ENCODE results near the gene TMEM178B.

GRCh38 chr7:141119187-141119586 lies 45.3 kb downstream of the TMEM178B start:
- TF ChIP-seq POLR2AphosphoS5 (IDR thresholded peaks at IDR 0.05) (no peak), CTCF (IDR thresholded peaks at IDR 0.05; ENCODE audit: poor library complexity, severe bottlenecking) (no peak), REST (IDR thresholded peaks at IDR 0.05; ENCODE audit: borderline replicate concordance) (no peak), EZH2 (IDR thresholded peaks at IDR 0.05; ENCODE audit: borderline replicate concordance, insufficient read depth, low read length, poor library complexity, severe bottlenecking) (no peak), SMC3 (conservative IDR thresholded peaks at IDR 0.05; ENCODE audit: poor library complexity) (no peak), EP300 (conservative IDR thresholded peaks at IDR 0.05; ENCODE audit: poor library complexity, severe bottlenecking) (no peak), TAF1 (IDR thresholded peaks at IDR 0.05; ENCODE audit: low read depth) (no peak), RAD21 (conservative IDR thresholded peaks at IDR 0.05) (no peak)

Data from neural cell (in vitro differentiated cells).